Right lobe of liver (tissue), 6 donors: Measurements from ENCODE around the gene TM9SF1. TPM values are rescaled to one million over a fixed set of nuclear protein-coding genes. Genes with fewer than 3 reads are reported as not detected.
A peak's percentile ranks its signal among the peaks of the same experiment; 100 is the strongest.

Experiments used
- ATAC-seq, 4 donors: fragments of 200-7000 bp; cut with Tn5 transposase; one replicate each; pipeline ENCODE4 v1.9.1; 2020; ENCODE audit warnings: mild to moderate bottlenecking in 4 of 4, moderate library complexity in 4 of 4
- DNase-seq, 3 donors: peaks; one replicate each; pipeline ENCODE4 v3.0.0-alpha.2; 2020
- H3K27ac ChIP-seq, 3 donors: fragments of 200-600 bp; one replicate each; pipeline ENCODE4 v1.8.0; 2022
- H3K27me3 ChIP-seq, 2 donors: fragments of 200-600 bp; one replicate each; pipeline ENCODE4 v1.8.0; 2022
- H3K36me3 ChIP-seq, 4 donors: fragments of 200-600 bp; sonication (generic) in 1 of 4; one replicate each; pipeline versions ENCODE4 v1.5.1 to v1.8.0; 2017 to 2022; ENCODE audit warnings: control low read depth in 1 of 4
- H3K4me1 ChIP-seq, 4 donors: fragments of 200-600 bp; sonication (generic) in 1 of 4; one replicate each; pipeline versions ENCODE4 v1.5.1 to v1.8.0; 2017 to 2022; ENCODE audit warnings: control low read depth in 1 of 4
- H3K4me3 ChIP-seq, 3 donors: fragments of 200-600 bp; one replicate each; pipeline ENCODE4 v1.8.0; 2022
- H3K9me3 ChIP-seq, 4 donors: fragments of 200-600 bp; sonication (generic) in 1 of 4; one replicate each; pipeline versions ENCODE4 v1.5.1 to v1.8.0; 2017 to 2022; ENCODE audit warnings: control low read depth in 1 of 4
- POLR2A ChIP-seq: fragments of 450-650 bp; IDR thresholded peaks from one replicate; pipeline ENCODE4 v1.6.1; 2017; ENCODE audit warnings: antibody characterized with exemption, mild to moderate bottlenecking
- WGBS: methylation state at CpG from one replicate; pipeline ENCODE4 v1.1.6; 2018; ENCODE audit warnings: low coverage, low lambda C conversion rate; ENCODE audit not compliant: insufficient coverage; ENCODE audit errors: missing lambda C conversion rate; 5-methylcytosine and 5-hydroxymethylcytosine counted together
- intact Hi-C, 2 donors: fragments of 100-400 bp; cut with DNase I; formaldehyde crosslinking; loops; one replicate each; pipeline versions ENCODE4 v1.11.2 to v1.14.1; 2022
- total RNA-seq, 6 experiments: library from RNA; depleted of rRNA in 2 of 6; stranded (reverse); fragments of >200 nt in 2 of 6; fragmentation: NEBNext Ultra II Directional in 3 of 6; extraction: Animal tissue kit (Norgen Biotek cat#: 25700) in 3 of 6; gene quantifications; one replicate each; pipeline versions ENCODE4 v1.1.0 to v1.2.4, GENCODE V29; 2016 to 2023
- TF ChIP-seq, protein P1 (sequence below), 4 donors: fragments of 200-600 bp in 3 of 4; fragments of 450-650 bp in 1 of 4; IDR thresholded peaks; one replicate each; pipeline versions ENCODE4 v1.5.1 to v1.8.0; 2016 to 2022; ENCODE audit warnings: antibody characterized with exemption in 4 of 4, mild to moderate bottlenecking in 2 of 4
- donor health status: DM: no; HTN: yes; CAD: no.
- donor health status: DM: no; HTN: no; CAD: no.
- donor health status: DM: no; HTN: no; CAD: no.
- donor health status: DM: no; HTN: yes; CAD: no.
- donor health status: DM: no; HTN: yes; CAD: no.

TM9SF1 gene
- total RNA-seq, 6 experiments from 2014 or later: 32.1 to 49.8 (median 41.2) TPM

DNA sequence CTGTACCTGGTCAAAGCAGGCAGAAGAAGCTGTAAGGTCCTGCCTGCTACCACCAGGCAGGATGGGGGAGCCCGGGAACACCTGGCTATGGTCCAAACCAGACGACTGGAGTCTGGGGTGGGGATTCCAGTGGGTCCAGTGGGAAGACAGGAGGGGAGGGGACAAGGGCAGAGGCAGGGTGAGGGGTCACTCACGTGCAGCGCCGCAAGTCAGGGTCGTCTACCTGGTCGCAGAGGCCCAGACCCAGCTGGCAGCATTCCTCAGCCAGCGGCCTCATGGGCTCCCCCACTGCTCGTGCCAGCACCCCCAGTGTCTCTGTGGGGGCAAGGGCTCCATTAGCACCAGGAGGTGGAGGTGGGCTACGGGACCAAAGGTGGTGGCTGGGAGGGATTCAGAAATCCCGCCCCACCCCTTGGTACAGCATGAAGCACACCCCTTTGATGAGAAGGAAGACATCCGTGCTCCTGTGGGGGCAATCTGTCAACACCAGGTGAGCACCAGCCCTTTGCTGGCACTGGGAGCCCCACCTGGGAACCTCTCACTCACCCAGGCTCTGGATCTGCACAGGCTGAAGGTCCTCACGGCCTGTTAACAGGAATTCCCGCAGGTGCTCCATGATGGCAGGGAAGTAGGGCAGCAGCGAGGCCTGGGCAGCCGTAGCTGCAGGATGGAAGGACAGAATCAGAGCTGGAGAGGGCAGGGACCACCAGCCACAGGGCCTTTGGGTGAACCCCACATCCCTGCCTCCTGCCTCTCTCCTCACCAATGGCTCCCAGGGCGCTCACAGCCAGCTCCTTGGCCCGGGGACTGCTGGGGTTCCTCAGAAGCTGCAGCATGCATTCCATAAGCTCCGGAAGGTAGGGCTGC is 10.9 kb downstream of the TM9SF1 start:
- Histone ChIP-seq H3K36me3 (peaks cover 0 to 46% (median 16%) of the 10 kb centered on the region in 4 donors), H3K27ac (no peak overlapping the region), H3K27me3 (no peaks in the 10 kb centered on the region), H3K9me3 (no peaks in the 10 kb centered on the region), H3K4me3 (no peak overlapping the region), H3K4me1 (peaks cover 0 to 27% (median 11%) of the 10 kb centered on the region in 4 donors)
- no peak for TF ChIP-seq POLR2A
- TF ChIP-seq, protein P1, sequence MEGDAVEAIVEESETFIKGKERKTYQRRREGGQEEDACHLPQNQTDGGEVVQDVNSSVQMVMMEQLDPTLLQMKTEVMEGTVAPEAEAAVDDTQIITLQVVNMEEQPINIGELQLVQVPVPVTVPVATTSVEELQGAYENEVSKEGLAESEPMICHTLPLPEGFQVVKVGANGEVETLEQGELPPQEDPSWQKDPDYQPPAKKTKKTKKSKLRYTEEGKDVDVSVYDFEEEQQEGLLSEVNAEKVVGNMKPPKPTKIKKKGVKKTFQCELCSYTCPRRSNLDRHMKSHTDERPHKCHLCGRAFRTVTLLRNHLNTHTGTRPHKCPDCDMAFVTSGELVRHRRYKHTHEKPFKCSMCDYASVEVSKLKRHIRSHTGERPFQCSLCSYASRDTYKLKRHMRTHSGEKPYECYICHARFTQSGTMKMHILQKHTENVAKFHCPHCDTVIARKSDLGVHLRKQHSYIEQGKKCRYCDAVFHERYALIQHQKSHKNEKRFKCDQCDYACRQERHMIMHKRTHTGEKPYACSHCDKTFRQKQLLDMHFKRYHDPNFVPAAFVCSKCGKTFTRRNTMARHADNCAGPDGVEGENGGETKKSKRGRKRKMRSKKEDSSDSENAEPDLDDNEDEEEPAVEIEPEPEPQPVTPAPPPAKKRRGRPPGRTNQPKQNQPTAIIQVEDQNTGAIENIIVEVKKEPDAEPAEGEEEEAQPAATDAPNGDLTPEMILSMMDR (IDR thresholded peaks at IDR 0.05): no peak
- ATAC-seq (no peak), DNase-seq (peak in 1 of 3 donors; percentile 44)
- 83% methylated on average over 5 of the region's 19 CpGs for WGBS
- intact Hi-C loops: no loop called here

DNA sequence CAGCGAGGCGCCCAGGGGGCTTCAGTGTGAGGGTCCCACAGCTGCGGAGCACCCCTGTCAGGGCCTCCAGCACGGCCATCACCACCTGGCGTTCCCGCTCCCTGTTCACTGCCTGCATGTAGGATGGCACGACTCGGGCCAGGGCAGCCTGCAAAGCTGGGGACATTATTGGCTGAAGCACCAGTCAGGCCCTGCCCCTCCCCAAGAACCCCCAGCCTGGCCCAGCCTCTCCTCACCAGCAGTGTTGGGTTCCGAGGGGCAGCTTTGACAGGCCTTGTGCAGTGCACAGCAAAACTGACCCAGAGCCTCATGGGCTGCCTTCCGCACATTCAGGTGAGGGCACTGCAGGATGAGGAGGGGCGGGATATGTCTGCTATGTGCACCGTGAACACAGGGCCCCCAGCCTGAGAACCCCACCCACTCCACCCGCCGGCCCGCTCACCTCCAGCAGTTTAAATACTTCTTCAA is 12.2 kb downstream of the TM9SF1 start:
- H3K27ac ChIP-seq: no peak overlapping the region
- no peak overlapping the region for H3K4me3 ChIP-seq
- peaks cover 0 to 46% (median 18%) of the 10 kb centered on the region in 4 donors for H3K36me3 ChIP-seq
- no peaks in the 10 kb centered on the region for H3K9me3 ChIP-seq
- H3K4me1 ChIP-seq: peaks cover 0 to 30% (median 15%) of the 10 kb centered on the region in 4 donors
- H3K27me3 ChIP-seq: no peaks in the 10 kb centered on the region
- DNase-seq (peak in 1 of 3 donors; percentile 44), ATAC-seq (no peak)
- TF ChIP-seq, protein P1 (IDR thresholded peaks at IDR 0.05): no peak
- TF ChIP-seq POLR2A: no peak
- WGBS: no CpG with 5 or more reads among the region's 15 CpGs
- intact Hi-C loops: no loop called here

DNA sequence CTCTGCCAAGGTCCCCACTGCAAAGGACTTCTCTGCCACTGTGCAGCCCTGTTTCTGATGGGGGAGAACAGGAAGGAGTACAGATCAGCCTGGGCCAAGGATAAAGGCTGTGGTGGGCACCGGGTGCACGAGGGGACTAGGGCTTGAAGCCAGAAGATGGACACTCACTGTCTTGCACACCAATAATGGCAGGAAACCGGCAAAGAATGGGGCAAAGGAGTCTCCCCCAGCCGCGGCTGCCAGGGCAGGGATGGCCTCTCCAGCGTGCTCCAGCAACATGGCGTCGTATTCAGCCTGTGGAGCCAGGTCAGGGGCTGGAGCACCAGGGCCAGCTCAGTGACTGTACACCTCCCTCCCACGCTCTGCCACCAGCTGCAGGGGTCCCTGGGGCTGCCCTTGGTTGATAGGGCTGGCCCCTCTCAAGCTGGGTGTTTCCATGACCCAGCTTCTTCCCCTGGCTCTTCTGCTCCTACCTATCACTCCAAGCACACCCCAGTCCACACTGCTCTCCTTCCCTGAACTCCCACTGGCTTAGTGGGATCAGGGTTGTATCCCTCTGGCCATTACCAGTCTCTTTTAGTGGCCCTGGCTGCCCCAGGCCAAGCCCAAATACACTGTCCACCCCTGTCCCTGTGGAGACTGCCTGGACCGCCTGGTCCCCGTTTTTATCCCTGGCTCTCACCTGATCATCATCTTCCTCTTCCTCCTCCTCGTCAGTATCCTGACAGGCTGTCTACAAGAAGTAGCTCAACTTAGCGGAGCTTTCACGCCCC is 12.9 kb downstream of the TM9SF1 start:
- Histone ChIP-seq H3K36me3 (peaks cover 0 to 46% (median 18%) of the 10 kb centered on the region in 4 donors), H3K9me3 (no peaks in the 10 kb centered on the region), H3K27ac (no peak overlapping the region), H3K27me3 (no peaks in the 10 kb centered on the region), H3K4me3 (no peak overlapping the region), H3K4me1 (peaks cover 0 to 23% (median 11%) of the 10 kb centered on the region in 4 donors)
- TF ChIP-seq, protein P1 (IDR thresholded peaks at IDR 0.05): no peak
- TF ChIP-seq POLR2A: no peak
- ATAC-seq: no peak
- intact Hi-C loops: no loop called here
- no peak for DNase-seq
- WGBS: 80% methylated on average over 5 of the region's 14 CpGs

DNA sequence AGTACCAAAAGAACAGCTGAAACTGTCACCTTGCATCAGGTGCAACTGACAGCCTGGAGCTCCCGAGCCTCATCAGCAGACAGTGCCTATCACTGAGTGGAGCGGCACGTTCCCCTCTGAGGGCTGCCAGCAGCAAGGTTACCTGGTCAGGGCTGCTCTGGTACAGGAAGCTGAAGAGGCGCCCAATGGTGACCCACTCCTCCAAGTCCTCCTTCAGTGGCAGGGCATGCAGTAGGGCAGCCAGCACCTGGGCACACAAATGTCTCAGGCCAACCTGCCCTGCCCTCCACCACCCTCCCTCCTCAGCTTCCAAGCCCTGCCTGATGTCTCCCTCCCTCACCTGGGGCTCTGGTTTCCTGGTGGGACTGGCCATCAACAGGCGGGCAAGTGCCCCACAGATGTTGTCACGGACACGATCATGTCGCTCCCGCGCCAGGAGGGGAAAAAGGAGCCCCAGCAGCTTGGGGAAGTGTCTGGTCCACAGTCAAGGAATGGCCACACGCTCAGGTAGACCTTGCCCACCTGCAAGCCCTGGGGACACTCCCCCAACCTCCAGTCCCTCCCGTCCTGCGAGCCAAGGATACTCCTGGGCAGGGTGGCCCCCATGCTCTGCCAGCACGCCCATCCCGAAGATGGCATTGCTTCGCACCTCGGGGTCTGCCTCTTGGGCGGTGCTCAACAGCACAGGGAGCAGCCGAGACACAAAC is 13.7 kb downstream of the TM9SF1 start:
- peaks cover 0 to 23% (median 11%) of the 10 kb centered on the region in 4 donors for H3K4me1 ChIP-seq
- TF ChIP-seq, protein P1 (IDR thresholded peaks at IDR 0.05): no peak
- TF ChIP-seq POLR2A: no peak
- H3K27ac ChIP-seq: no peak overlapping the region
- H3K36me3 ChIP-seq: peaks cover 0 to 47% (median 18%) of the 10 kb centered on the region in 4 donors
- ATAC-seq (no peak), DNase-seq (peak in 1 of 3 donors; percentile 52)
- no peaks in the 10 kb centered on the region for H3K27me3 ChIP-seq
- WGBS: 100% methylated on average over 1 of the region's 19 CpGs
- no peaks in the 10 kb centered on the region for H3K9me3 ChIP-seq
- intact Hi-C loops: no loop called here
- H3K4me3 ChIP-seq: no peak overlapping the region
